Activated CD8-positive, alpha-beta memory T cell treated with anti-CD3 and anti-CD28 coated beads, Interleukin-2, amount 50 U/mL, for 1 hour (primary cell): ENCODE data around the gene NDUFB3.
"Not testable (repeated sequence)": the region's sequence is repeated elsewhere in the genome, so short reads cannot be mapped to it uniquely, and the experiment has no call there.

Experiments used
- DNase-seq: peaks from one replicate; pipeline ENCODE4 v3.0.0-alpha.2; 2020; ENCODE audit errors: extremely low read depth

Gene NDUFB3

DNA sequence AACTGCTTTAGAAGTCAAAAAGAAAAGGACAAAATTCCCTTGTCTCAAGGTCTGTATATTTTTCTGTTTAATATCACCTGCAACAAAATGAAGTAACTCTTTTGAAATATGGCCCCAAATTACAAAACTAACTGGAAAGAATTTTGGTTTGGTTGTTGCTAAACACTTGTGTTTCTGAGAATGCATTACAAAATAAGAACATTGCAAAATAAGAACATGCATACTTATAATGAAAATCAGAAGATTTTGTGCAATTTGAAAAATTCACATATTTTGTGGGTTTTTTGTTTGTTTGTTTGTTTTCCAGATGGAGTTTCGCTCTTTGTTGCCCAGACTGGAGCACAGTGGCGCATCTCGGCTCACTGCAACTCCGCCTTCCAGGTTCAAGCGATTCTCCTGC is 21.8 kb downstream of the NDUFB3 start:
- no peak for DNase-seq

DNA sequence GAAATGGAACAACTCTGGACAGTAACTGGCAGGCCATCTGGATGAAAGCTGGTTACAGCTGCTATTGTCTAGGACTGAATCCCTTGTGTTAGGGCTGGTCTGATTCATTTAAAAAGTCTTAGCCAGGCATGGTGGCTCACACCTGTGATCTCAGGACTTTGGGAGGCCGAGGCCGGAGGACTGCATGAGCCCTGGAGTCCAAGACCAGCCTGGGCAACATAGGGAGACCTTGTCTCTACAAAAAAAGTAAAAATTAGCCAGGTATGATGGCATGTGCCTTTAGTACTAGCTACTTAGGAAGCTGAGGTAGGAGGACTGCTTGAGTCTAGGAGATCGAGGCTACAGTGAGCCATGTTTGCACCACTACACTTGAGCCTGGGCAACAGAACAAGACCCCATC is 28.7 kb downstream of the NDUFB3 start:
- no peak for DNase-seq

DNA sequence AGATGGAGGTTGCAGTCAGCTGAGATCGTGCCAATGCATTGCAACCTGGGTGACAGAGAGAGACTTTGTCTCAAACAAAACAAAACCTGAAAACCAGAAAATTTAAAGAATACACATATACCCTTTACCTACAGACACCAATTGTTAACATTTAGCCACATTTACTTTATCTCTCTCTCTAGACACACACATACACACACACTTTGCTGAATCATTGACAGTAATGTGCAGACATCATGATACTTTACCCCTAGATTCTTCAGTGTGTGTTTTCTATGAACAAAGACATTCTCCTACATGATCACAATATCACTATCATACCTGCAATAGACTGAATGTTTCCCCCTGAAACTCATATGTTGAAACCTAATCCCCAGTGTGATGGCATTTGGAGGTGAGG is 34.0 kb downstream of the NDUFB3 start:
- DNase-seq = no peak

DNA sequence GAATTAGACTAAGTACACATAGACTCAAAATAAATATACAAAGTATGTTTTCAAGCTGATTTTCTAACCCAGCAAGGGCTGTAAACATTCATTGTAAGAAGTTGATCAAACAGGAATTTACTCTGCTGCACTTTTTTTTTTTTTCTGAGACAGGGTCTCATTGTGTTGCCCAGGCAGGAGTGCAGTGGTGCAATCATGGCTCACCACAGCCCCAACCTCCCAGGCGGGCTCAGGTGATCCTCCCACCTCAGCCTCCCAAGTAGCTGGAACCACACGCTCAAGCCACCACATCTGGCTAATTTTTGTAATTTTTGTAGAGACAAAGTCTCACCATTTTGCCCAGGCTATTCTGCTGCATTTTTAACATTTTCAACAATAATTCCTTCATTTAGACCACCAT is 35.8 kb downstream of the NDUFB3 start:
- no peak for DNase-seq

GRCh38 chr2:201108341-201108740 is 36.5 kb downstream of the NDUFB3 start:
- no peak for DNase-seq

DNA sequence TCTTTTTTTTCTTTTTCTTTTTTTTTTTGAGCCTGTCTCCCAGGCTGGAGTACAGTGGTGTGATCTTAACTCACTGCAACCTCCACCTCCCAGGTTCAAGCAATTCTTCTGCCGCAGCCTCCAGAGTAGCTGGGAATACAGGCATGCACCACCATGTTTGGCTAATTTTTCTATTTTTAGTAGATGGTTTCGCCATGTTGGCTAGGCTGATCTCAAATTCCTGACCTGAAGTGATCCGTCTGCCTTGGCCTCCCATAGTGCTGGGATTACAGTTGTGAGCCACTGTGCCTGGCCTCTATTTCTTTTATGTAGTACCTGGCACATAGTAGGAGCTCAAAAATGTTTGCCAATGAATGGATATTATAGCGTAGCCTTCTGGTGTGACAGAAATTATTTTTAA is 37.4 kb downstream of the NDUFB3 start:
- no peak for DNase-seq

DNA sequence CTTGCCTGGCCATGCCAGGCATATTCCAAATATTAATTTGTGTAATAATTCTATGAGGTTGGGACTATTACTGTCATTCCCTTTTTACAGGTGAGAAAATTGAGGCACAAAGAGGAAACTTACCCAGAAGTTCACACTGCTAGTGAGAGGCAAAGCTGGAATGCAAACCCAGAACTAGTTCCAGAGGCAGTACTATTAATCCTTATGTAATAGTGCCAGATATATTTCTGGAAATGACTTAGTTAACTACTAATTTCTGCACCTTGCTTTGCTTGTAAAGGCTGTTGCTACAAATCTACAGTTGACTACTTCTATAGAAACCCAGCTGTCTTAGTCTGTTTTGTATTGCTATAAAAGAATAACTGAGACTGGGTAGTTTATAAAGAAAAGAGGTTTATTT is 38.8 kb downstream of the NDUFB3 start:
- no peak for DNase-seq

GRCh38 chr2:201111096-201111495 is 39.3 kb downstream of the NDUFB3 start:
- DNase-seq = no peak

- DNase-seq = no peak
These were observed 42.5 kb downstream of the NDUFB3 start for GRCh38 chr2:201114350-201114749.

DNA sequence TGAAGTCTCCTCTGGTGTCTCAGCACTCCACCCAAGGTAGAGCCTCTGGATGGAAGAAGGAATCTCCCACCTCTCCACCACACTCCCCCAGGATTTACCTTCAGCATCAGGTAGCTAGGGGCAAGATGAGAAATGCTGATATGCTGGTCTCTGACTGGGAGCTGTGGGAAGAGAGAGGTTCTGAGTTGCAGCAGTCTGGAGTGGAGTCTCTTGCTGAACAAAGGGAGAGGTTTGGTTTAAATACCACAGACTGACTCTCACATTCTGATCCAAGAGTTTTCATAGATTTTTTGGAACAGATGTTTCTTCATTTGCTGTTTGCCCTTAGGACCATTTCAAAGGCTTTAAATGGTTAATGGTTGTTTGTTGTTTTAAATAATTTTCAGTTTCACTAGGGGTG is 43.0 kb downstream of the NDUFB3 start:
- no peak for DNase-seq

DNA sequence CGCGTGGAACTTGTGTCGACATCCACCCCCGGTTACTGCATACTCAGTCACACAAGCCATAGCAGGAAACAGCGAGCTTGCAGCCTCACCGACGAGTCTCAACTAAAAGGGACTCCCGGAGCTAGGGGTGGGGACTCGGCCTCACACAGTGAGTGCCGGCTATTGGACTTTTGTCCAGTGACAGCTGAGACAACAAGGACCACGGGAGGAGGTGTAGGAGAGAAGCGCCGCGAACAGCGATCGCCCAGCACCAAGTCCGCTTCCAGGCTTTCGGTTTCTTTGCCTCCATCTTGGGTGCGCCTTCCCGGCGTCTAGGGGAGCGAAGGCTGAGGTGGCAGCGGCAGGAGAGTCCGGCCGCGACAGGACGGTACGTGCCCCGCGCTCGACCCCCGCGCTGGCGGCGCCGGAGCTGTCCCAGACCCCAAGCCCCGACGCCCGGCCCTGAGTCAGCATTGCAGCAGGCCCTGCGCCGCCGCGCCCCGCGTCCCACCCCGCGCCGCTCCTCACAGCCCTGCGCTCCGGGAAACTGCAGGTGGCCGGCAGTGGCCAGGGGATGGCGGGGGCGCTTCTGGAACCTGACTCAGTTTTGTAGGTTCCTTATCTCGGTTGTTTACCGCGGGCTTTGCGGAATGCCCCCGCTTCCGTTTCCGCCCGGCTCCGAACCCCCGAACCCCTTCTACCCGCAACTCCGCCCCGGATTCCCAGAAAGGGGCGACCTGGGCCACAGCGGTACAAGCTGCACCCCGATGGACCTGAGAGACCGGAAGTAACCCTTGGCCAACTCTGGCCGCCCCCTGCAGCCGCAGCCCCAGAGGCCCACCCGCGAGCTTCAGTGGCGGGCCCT is 44.5 kb downstream of the NDUFB3 start, which contains the start of gene CFLAR:
TSS of gene CFLAR (plus strand) at position 50 of the 844 bp plus-strand sequence. CDS start 13,702 bp downstream, outside the sequence.
- no peak for DNase-seq

- no peak for DNase-seq
These were observed 45.3 kb downstream of the NDUFB3 start for GRCh38 chr2:201116959-201117734.

DNA sequence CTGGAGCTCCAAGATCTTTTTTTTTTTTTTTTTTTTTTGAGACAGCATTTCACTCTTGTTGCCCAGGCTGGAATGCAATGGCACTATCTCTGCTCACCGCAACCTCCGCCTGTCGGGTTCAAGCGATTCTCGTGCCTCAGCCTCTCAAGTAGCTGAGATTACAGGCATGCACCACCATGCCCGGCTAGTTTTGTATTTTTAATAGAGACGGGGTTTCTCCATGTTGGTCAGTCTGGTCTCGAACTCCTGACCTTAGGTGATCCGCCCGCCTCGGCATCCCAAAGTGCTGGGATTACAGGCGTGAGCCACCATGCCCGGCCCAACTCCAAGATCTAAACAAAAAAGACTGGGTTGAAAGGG is 45.9 kb downstream of the NDUFB3 start:
- DNase-seq = not testable (repeated sequence)

DNA sequence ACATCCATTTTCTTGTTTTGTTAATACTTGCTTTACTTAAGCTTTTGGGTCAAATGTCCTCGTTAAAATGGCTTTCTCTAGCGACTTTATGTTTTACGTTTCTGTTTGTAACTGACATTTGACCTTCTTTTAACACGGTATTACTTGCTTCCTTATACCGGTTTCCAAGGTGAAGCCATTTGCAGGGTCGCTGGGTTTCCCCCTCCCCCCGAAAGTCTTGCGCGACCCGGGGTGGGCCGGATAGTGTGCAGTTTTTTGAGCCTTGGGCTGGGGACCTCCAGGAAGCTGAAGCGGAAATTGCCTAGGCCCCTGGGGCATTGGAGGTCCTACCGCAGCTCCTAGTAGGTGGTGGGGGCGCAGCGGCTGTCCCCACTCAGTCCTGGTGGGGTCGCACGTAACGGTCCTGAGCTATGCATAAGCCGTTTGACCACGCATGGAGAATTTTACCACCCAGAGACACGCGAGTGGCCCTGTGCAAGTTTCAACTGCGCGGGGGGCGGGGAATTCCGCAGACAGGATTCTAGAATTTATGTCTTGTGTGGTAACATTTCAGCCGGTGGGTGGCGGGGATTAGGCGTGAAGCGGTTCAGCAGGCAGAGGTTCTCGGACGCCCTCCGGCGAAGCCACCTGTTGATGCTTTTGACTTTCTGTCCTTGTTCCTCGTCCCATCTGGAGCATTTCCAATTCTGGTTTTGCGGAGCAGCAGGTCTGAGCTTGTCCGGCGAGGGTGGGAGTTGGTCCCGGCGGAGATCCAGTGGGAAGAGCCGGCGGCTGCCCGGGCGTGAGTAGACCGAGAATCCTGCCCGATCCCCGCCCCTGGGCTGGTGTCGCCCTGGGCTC is 46.5 kb downstream of the NDUFB3 start:
- peak; percentile 75 for DNase-seq

DNA sequence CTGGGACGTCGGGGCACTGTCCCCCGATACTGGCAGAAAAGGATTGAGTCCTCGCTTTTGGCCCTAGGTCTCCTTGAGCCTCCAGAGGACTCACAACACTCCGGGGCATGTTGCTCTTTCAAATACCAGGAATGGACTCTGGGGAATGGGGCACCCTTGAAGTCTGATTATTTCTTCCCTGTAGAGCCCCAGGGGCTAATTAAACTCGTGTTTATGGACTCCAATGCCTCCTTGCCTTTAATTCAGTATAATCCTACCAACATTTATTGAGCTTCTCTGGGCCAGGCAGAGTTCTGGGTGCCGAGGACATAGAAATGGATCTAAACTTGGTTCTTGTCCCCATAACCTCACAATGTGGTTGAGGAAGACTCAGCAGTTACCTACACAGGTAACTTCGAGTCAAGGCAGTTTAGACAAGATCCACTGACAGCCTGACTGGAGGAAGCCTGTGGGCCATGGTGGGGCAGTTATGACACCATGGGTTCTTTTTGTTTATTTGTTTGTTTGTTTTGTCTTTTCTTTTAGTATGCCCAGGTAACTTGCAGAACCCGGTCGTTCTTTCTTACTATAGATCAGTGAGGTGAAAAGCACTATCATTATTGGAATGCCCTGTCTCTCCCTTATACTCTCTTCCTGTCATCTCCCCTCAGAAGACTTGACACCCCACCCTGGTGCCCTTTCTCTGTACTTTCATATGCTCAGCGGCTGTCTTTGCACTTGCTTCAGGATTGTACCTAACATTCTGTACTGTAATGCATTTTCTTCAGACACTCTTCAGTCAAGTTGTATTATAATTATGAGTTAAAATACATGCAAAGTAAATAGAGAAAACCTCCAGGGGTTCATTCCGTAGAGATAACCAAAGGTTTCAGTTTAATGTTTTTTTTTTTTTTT is 47.4 kb downstream of the NDUFB3 start:
- no peak for DNase-seq

DNA sequence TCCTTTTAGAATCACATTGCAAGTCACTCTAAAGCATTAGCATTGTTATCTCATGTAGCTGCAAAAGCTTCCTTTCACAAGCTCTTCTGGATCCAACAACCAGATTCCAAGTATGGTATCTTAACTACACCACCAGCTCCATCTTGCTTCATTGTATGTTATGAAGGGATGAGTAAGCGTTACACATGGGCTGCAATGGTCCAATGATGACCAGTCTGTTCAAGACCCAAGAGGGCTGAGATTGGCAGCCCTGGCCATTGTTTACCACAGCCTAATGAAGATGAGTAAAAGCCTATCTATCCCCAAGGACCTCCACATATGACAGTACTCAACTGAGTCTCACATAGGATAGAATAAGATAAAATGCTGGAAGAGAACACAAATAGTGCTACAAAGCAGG is 50.5 kb downstream of the NDUFB3 start:
- DNase-seq = no peak

- no peak for DNase-seq
These were observed 54.7 kb downstream of the NDUFB3 start for GRCh38 chr2:201126308-201127151.

DNA sequence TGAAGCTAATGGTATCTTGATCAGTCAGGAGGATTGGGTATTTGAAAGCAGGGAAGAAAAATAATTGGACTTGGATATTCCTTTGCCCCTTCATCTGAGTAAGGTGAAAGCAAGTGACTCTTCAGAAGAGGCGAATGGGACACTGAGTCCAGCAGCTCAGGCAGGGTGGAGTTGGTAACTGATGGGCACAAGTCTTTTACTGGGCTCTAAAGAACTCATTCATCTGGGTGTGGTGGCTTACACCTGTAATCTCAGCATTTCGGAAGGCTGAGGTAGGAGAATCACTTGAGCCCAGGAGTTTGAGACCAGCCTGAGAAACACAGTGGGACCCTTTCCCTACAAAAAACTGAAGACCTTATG is 55.3 kb downstream of the NDUFB3 start:
- DNase-seq = no peak

DNA sequence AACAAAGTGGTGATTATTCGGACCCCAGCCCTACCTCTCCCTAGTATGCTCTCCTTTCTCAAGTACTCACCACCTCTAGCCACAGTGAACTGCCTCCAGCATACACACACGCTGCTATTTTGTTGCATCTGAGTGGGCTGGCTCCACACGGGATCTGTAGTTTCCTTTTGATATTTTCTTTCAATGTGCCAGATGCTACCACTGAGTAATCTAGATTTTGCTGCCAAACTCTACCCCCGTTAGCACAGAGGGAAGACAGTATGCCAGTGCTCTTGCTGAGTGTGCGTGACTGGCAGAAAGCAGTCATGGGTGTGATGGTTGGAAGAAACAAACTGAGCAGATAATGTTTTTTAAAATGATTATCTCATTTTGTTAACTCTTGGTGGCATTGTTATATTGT is 55.8 kb downstream of the NDUFB3 start:
- no peak for DNase-seq

DNA sequence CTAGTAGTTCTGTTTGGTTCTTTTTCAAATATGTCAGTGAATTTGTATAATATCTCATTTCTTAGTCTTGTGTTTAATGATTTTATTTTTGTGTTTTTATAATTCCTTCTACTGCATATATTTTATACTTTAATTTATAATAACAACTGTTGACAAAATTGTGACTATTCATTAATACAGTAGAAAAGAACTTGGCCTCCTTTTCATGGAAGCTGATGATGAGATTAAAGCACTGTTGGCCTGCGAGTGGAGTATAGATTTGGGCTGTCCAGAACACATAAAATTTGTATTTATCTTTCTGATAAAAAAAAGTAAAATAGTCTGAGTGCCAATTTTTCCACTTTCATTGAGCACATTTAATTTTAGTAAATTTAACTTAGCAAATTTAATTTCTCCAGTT is 56.2 kb downstream of the NDUFB3 start:
- DNase-seq = no peak
